ENCODE data around the gene TTC39A.

Gene TTC39A

GRCh38 chr1:51304360-51304759 lies 26.0 kb downstream of the TTC39A start:
- H3K4me1 Mint-ChIP-seq, result peaks cover 19% of the 10 kb centered on the region
- H3K27me3 Mint-ChIP-seq (ENCODE audit: low read depth, poor library complexity), result peaks cover 3% of the 10 kb centered on the region
- no peaks in the 10 kb centered on the region for H3K9me3 Mint-ChIP-seq
- H3K27ac Mint-ChIP-seq, result no peak overlapping the region
- no peak for DNase-seq
- TF ChIP-seq CTCF (IDR thresholded peaks at IDR 0.05), result no peak
- no peaks in the 10 kb centered on the region for H3K36me3 Mint-ChIP-seq (ENCODE audit: low read depth)
- H3K4me3 Mint-ChIP-seq, result no peak overlapping the region

- no peak for TF ChIP-seq CTCF (IDR thresholded peaks at IDR 0.05)
- Mint-ChIP-seq H3K4me3 (no peak overlapping the region), H3K4me1 (peaks cover 19% of the 10 kb centered on the region), H3K9me3 (no peaks in the 10 kb centered on the region), H3K27ac (peak overlapping the region; percentile 66), H3K36me3 (ENCODE audit: low read depth) (no peaks in the 10 kb centered on the region), H3K27me3 (ENCODE audit: low read depth, poor library complexity) (peaks cover 3% of the 10 kb centered on the region)
- DNase-seq, result no peak
Observed at GRCh38 chr1:51303751-51304251, 26.6 kb downstream of the TTC39A start.

- H3K4me3 Mint-ChIP-seq, result no peak overlapping the region
- H3K9me3 Mint-ChIP-seq, result no peaks in the 10 kb centered on the region
- H3K27me3 Mint-ChIP-seq (ENCODE audit: low read depth, poor library complexity), result peaks cover 1% of the 10 kb centered on the region
- no peak for TF ChIP-seq CTCF (IDR thresholded peaks at IDR 0.05)
- no peak for DNase-seq
- no peaks in the 10 kb centered on the region for H3K36me3 Mint-ChIP-seq (ENCODE audit: low read depth)
- H3K4me1 Mint-ChIP-seq, result peaks cover 19% of the 10 kb centered on the region
- H3K27ac Mint-ChIP-seq, result no peak overlapping the region
Observed at GRCh38 chr1:51303315-51303714, 27.0 kb downstream of the TTC39A start.

GRCh38 chr1:51302746-51303145 lies 27.6 kb downstream of the TTC39A start:
- Mint-ChIP-seq H3K4me1 (peaks cover 24% of the 10 kb centered on the region), H3K27me3 (ENCODE audit: low read depth, poor library complexity) (no peaks in the 10 kb centered on the region), H3K27ac (no peak overlapping the region), H3K9me3 (no peaks in the 10 kb centered on the region), H3K4me3 (no peak overlapping the region), H3K36me3 (ENCODE audit: low read depth) (no peaks in the 10 kb centered on the region)
- TF ChIP-seq CTCF (IDR thresholded peaks at IDR 0.05), result no peak
- DNase-seq, result no peak

- H3K9me3 Mint-ChIP-seq, result no peaks in the 10 kb centered on the region
- H3K4me1 Mint-ChIP-seq, result peaks cover 28% of the 10 kb centered on the region
- no peak overlapping the region for H3K27ac Mint-ChIP-seq
- H3K27me3 Mint-ChIP-seq (ENCODE audit: low read depth, poor library complexity), result peaks cover 4% of the 10 kb centered on the region
- TF ChIP-seq CTCF (IDR thresholded peaks at IDR 0.05), result no peak
- no peak for DNase-seq
- H3K4me3 Mint-ChIP-seq, result no peak overlapping the region
- no peaks in the 10 kb centered on the region for H3K36me3 Mint-ChIP-seq (ENCODE audit: low read depth)
Observed at GRCh38 chr1:51302270-51302669, 28.1 kb downstream of the TTC39A start.

- no peaks in the 10 kb centered on the region for H3K9me3 Mint-ChIP-seq
- H3K4me3 Mint-ChIP-seq, result no peak overlapping the region
- peaks cover 4% of the 10 kb centered on the region for H3K27me3 Mint-ChIP-seq (ENCODE audit: low read depth, poor library complexity)
- DNase-seq, result no peak
- no peak for TF ChIP-seq CTCF (IDR thresholded peaks at IDR 0.05)
- peaks cover 29% of the 10 kb centered on the region for H3K4me1 Mint-ChIP-seq
- no peak overlapping the region for H3K27ac Mint-ChIP-seq
- H3K36me3 Mint-ChIP-seq (ENCODE audit: low read depth), result no peaks in the 10 kb centered on the region
Observed at GRCh38 chr1:51301844-51302162, 28.6 kb downstream of the TTC39A start.

All from nephron progenitor cell (in vitro differentiated cells).